HEK293T (cell line): ENCODE measurements around the gene PIEZO2.

Experiments
- CTCF ChIA-PET: fragments of 350-600 bp; formaldehyde crosslinking; extraction: SDS; loops from one replicate; lab custom pipeline; 2021; ENCODE audit warnings: antibody characterized with exemption, inconsistent platforms; lab: Yijun Ruan, JAX
- POLR2A ChIA-PET: fragments of 350-600 bp; formaldehyde crosslinking; extraction: SDS; loops from one replicate; lab custom pipeline; 2020; ENCODE audit warnings: antibody characterized with exemption, inconsistent platforms; lab: Yijun Ruan, JAX
- DNase-seq: peaks from one replicate; pipeline ENCODE4 v3.0.0; 2012; ENCODE audit warnings: mixed read lengths; ENCODE audit errors: extremely low spot score
- ARNT ChIP-seq: fragments of 450-650 bp; IDR thresholded peaks from 2 replicates; pipeline ENCODE4 v1.6.1; 2017; ENCODE audit warnings: mild to moderate bottlenecking
- BHLHE40 ChIP-seq: fragments of 450-650 bp; IDR thresholded peaks from 2 replicates; pipeline ENCODE4 v1.6.1; 2016; ENCODE audit warnings: mild to moderate bottlenecking, moderate library complexity, borderline replicate concordance
- CTBP1 ChIP-seq: fragments of 450-650 bp; IDR thresholded peaks from 2 replicates; pipeline ENCODE4 v1.6.1; 2016; ENCODE audit warnings: borderline replicate concordance
- ELF4 ChIP-seq: fragments of 450-650 bp; IDR thresholded peaks from 2 replicates; pipeline ENCODE4 v1.6.1; 2017; ENCODE audit warnings: antibody characterized with exemption
- FOXA1 ChIP-seq: fragments of 450-650 bp; IDR thresholded peaks from 2 replicates; pipeline ENCODE4 v1.6.1; 2016; ENCODE audit warnings: mild to moderate bottlenecking
- FOXK2 ChIP-seq: fragments of 450-650 bp; IDR thresholded peaks from 2 replicates; pipeline ENCODE4 v1.6.1; 2016; ENCODE audit warnings: mild to moderate bottlenecking
- FOXM1 ChIP-seq: fragments of 450-650 bp; IDR thresholded peaks from 2 replicates; pipeline ENCODE4 v1.6.1; 2017; ENCODE audit warnings: mild to moderate bottlenecking, borderline replicate concordance
- HDGF ChIP-seq: fragments of 450-650 bp; IDR thresholded peaks from 2 replicates; pipeline ENCODE4 v1.6.1; 2017; ENCODE audit warnings: antibody characterized with exemption, borderline replicate concordance
- L3MBTL2 ChIP-seq: fragments of 450-650 bp; conservative IDR thresholded peaks from 2 replicates; pipeline ENCODE4 v1.6.1; 2016; ENCODE audit warnings: mild to moderate bottlenecking
- LEF1 ChIP-seq: fragments of 450-650 bp; IDR thresholded peaks from 2 replicates; pipeline ENCODE4 v1.6.1; 2017; ENCODE audit warnings: mild to moderate bottlenecking, borderline replicate concordance
- NFRKB ChIP-seq: fragments of 450-650 bp; IDR thresholded peaks from 2 replicates; pipeline ENCODE4 v1.6.1; 2016; ENCODE audit warnings: mild to moderate bottlenecking, moderate library complexity
- SP1 ChIP-seq: fragments of 450-650 bp; IDR thresholded peaks from 2 replicates; pipeline ENCODE4 v1.6.1; 2017
- SUZ12 ChIP-seq: fragments of 450-650 bp; IDR thresholded peaks from 2 replicates; pipeline ENCODE4 v1.6.1; 2016; ENCODE audit warnings: mild to moderate bottlenecking
- TARDBP ChIP-seq: fragments of 450-650 bp; IDR thresholded peaks from 2 replicates; pipeline ENCODE4 v1.6.1; 2016
- ZNF384 ChIP-seq: fragments of 450-650 bp; IDR thresholded peaks from 2 replicates; pipeline ENCODE4 v1.6.1; 2016
- TF ChIP-seq, protein P1 (sequence below): fragments of 450-650 bp; IDR thresholded peaks from 2 replicates; pipeline ENCODE4 v1.6.1; 2016

The PIEZO2 gene

DNA sequence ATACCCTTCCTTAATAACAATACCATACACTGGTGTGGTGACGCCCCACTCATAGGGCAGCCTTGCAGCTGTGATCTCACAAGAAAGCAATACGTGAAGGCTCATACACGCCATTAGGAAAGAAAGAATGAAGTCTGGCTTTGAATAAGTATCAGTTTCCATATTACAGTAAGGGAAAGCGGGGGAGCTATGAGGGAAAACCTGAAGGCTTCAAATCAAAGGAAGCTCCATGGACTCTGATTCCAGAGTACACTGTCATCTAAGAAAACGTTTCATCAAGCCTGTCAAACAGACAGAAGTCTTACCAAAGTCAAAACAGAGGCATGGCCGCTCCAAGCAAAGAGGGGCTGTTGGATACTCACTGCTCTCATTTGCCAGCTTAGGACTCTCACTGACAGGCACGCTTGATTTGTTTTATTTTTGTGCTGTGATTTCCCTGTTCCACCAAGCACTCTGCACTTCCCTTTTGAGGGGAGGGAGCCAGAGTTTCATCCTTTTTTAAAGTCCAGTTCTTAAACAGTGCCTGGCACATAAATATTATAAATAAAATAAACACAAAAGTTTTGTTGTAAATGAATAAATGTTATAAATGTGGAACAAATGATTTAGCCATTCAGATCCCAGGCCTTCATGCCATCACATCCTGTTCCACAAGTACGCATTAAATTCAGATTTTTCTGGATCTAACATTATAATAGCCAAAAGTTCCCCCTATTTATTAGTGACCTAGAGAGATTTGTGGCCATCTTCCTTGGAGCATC is 221.2 kb downstream of the PIEZO2 start:
- POLR2A ChIA-PET: no interaction called here
- DNase-seq: no peak
- CTCF ChIA-PET: no interaction called here
- TF ChIP-seq, protein P1, sequence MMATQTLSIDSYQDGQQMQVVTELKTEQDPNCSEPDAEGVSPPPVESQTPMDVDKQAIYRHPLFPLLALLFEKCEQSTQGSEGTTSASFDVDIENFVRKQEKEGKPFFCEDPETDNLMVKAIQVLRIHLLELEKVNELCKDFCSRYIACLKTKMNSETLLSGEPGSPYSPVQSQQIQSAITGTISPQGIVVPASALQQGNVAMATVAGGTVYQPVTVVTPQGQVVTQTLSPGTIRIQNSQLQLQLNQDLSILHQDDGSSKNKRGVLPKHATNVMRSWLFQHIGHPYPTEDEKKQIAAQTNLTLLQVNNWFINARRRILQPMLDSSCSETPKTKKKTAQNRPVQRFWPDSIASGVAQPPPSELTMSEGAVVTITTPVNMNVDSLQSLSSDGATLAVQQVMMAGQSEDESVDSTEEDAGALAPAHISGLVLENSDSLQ: no peak
- no peak for TF ChIP-seq LEF1
- no peak for TF ChIP-seq FOXA1
- TF ChIP-seq ELF4: no peak
- no peak for TF ChIP-seq NFRKB
- TF ChIP-seq TARDBP: no peak
- TF ChIP-seq FOXK2: no peak
- no peak for TF ChIP-seq FOXM1
- no peak for TF ChIP-seq SUZ12
- TF ChIP-seq ARNT: no peak
- TF ChIP-seq BHLHE40: no peak
- no peak for TF ChIP-seq ZNF384
- no peak for TF ChIP-seq HDGF
- no peak for TF ChIP-seq SP1
- no peak for TF ChIP-seq CTBP1
- no peak for TF ChIP-seq L3MBTL2

GRCh38 chr18:10927286-10927992 is 221.9 kb downstream of the PIEZO2 start:
- TF ChIP-seq NFRKB (no peak), FOXK2 (no peak), ZNF384 (no peak), BHLHE40 (no peak), TARDBP (no peak), FOXM1 (no peak), LEF1 (no peak), CTBP1 (no peak), L3MBTL2 (no peak), SP1 (no peak), ARNT (no peak)
- CTCF ChIA-PET: no interaction called here
- no peak for DNase-seq
- POLR2A ChIA-PET: no interaction called here

DNA sequence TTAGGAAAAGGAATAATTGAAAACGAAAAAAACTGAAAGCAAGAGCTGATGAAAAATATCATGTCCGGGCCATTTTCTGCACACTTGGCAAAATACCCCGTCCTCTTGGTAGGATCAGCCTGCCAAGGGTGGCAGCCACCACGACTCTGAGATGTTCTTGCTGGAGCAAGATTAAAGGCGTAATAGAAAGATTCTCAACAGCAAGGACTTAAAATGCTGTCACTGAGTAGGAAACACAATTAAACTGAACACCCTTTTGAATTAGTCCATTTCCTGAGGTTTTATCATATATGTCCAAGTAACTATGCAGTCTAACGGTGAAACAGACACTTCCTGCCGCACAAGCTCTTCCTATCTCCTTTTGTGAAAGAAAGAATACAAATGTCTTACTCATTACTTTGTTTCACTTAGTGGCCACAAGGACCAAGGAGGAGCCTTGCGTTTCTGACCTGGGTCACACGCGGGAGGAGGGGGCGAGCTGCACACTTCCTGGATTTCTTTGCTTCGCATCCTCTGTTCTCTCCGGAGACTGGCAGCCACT is 222.7 kb downstream of the PIEZO2 start:
- POLR2A ChIA-PET: no interaction called here
- TF ChIP-seq NFRKB (no peak), SP1 (no peak), ARNT (no peak), ZNF384 (no peak), BHLHE40 (no peak), LEF1 (no peak), FOXA1 (no peak), FOXM1 (no peak), L3MBTL2 (no peak), FOXK2 (no peak), HDGF (no peak), TARDBP (no peak), CTBP1 (no peak), SUZ12 (no peak), ELF4 (no peak)
- TF ChIP-seq, protein P1: no peak
- DNase-seq: no peak
- CTCF ChIA-PET: no interaction called here

- ChIA-PET POLR2A (no interaction called here), CTCF (no interaction called here)
- TF ChIP-seq ELF4 (no peak), NFRKB (no peak), FOXK2 (no peak), ZNF384 (no peak), ARNT (no peak), SP1 (no peak), SUZ12 (no peak), BHLHE40 (no peak), LEF1 (no peak), HDGF (no peak), FOXA1 (no peak), CTBP1 (no peak), L3MBTL2 (no peak), FOXM1 (no peak), TARDBP (no peak)
- TF ChIP-seq, protein P1: no peak
These were observed 225.1 kb downstream of the PIEZO2 start for GRCh38 chr18:10924290-10924689.

DNA sequence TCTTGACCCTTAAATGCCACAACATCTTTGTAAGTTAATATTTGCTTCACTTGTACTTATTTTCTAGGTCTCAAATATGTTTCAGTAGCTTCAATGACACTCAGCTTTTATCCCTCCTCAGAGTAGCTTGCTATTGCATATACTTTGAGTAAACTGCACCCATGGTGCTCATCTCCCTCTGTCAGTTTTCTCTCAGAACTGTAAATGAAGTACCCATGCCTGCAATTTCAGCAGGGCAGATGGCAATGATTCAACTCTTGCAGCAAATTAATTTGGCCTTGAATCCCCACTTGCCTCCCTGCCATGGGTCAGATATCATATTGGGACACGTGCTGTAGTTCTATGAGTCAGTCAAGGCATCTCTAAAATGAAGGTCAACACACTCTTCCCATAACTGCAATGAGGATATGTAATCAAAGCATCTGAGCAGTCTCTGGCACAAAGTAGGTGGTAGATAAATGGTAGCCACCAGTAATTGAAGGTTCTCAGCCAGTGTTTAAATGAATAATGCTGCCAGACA is 225.8 kb downstream of the PIEZO2 start:
- ChIA-PET CTCF (no interaction called here), POLR2A (no interaction called here)
- TF ChIP-seq FOXA1 (no peak), SP1 (no peak), FOXK2 (no peak), CTBP1 (no peak), ELF4 (no peak), ZNF384 (no peak), ARNT (no peak), NFRKB (no peak), TARDBP (no peak), FOXM1 (no peak), HDGF (no peak), LEF1 (no peak), SUZ12 (no peak), BHLHE40 (no peak)
- TF ChIP-seq, protein P1: no peak
- DNase-seq: no peak

More at GRCh38 chr18:10924290-10924689, 225.1 kb downstream of the PIEZO2 start:
- DNase-seq: no peak
